ENCODE results near the gene UBE3C. TPM values are rescaled to one million over a fixed set of nuclear protein-coding genes. Genes with fewer than 3 reads are reported as not detected.
A peak's percentile ranks its signal among the peaks of the same experiment; 100 is the strongest.

The UBE3C gene
- total and polyA plus RNA-seq, 2 of the 13 experiments (the other 11 are each of a cell fraction or from before 2014, with no cell fraction given), result 27.0 to 48.2 TPM

DNA sequence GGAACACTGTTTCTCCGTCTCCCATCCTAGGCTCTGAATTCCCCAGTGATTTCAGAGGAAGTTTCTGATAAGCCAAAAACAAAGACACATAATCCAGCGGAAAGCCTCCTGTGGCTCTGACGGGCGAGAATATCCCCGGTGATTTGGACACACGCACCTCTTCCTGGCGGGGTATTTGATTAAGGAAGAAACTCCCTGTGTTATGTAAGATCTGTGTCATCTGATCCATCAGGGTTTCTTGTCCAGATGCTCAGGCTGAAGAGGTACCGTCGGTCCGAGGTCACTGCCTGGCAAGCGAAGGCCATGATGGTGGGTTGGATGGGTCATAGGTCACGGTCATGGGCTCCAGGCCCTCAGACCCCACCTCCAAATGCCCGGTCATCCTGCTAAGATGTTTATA, 158.5 kb downstream of the UBE3C start (continued):
- TF ChIP-seq NR0B2 (CRISPR knock-in tag; IDR thresholded peaks at IDR 0.05) (no peak), DR1 (CRISPR knock-in tag; IDR thresholded peaks at IDR 0.05) (no peak), BATF2 (CRISPR knock-in tag; IDR thresholded peaks at IDR 0.05) (no peak), ZFP62 (CRISPR knock-in tag; IDR thresholded peaks at IDR 0.05) (no peak), NR2C2 (CRISPR knock-in tag; IDR thresholded peaks at IDR 0.05; ENCODE audit: borderline replicate concordance) (peak; percentile 80), ZNF530 (CRISPR knock-in tag; IDR thresholded peaks at IDR 0.05; ENCODE audit: low read depth) (no peak), STAG1 (CRISPR knock-in tag; IDR thresholded peaks at IDR 0.05) (no peak), HOXA3 (CRISPR knock-in tag; IDR thresholded peaks at IDR 0.05) (no peak), FOSL2 (CRISPR knock-in tag; IDR thresholded peaks at IDR 0.05) (peak; percentile 33), HIVEP1 (CRISPR knock-in tag; IDR thresholded peaks at IDR 0.05) (peak; percentile 39; the same call in 1 of the 2 replicates), AFF4 (CRISPR knock-in tag; IDR thresholded peaks at IDR 0.05) (no peak), BCL6 (CRISPR knock-in tag; IDR thresholded peaks at IDR 0.05) (peak; percentile 55)

Measured in HepG2 (cell line).